ENCODE measurements around the gene FAM237B.
"Not testable (repeated sequence)": the region's sequence is repeated elsewhere in the genome, so short reads cannot be mapped to it uniquely, and the experiment has no call there.

Gene FAM237B

GRCh38 chr7:90320801-90321494, at the start of gene FAM237B:
FAM237B (minus strand) TSS chr7:90321304; CDS start chr7:90319748, 1,556 bp downstream.
- Histone ChIP-seq H3K36me3 (ENCODE audit: insufficient read depth, low read length) (no peaks in the 10 kb centered on the region), H3K79me2 (ENCODE audit: insufficient read depth, low read length) (no peaks in the 10 kb centered on the region), H3K4me1 (ENCODE audit: insufficient read depth, low read length, poor library complexity, severe bottlenecking) (no peaks in the 10 kb centered on the region), H3K9ac (ENCODE audit: low read depth, low read length, poor library complexity, severe bottlenecking) (no peak within 1 kb of the TSS), H2AFZ (ENCODE audit: low read length) (no peak within 1 kb of the TSS), H3K9me2 (replicated peaks; ENCODE audit: low read depth, low read length) (no peaks in the 10 kb centered on the region), H3K4me2 (ENCODE audit: low read depth, low read length, poor library complexity, severe bottlenecking) (no peak within 1 kb of the TSS), H4K20me1 (ENCODE audit: insufficient read depth, low read length, poor library complexity, severe bottlenecking) (no peaks in the 10 kb centered on the region), H3K9me3 (ENCODE audit: insufficient read depth, low read depth, low read length) (no peaks in the 10 kb centered on the region), H3F3A (ENCODE audit: low read depth) (no peaks in the 10 kb centered on the region), H3K4me3 (ENCODE audit: low read length, poor library complexity, severe bottlenecking) (no peak within 1 kb of the TSS), H3K27me3 (ENCODE audit: insufficient read depth, low read length, poor library complexity, severe bottlenecking) (no peaks in the 10 kb centered on the region)
- TF ChIP-seq EZH2phosphoT487 (IDR thresholded peaks at IDR 0.05; ENCODE audit: borderline replicate concordance) (no peak), CTCF (conservative IDR thresholded peaks at IDR 0.05; ENCODE audit: low read length) (no peak)

- Histone ChIP-seq H3K4me1 (ENCODE audit: insufficient read depth, low read length, poor library complexity, severe bottlenecking) (peaks cover 15% of the 10 kb centered on the region), H2AFZ (ENCODE audit: low read length) (no peak overlapping the region), H3K9me3 (ENCODE audit: insufficient read depth, low read depth, low read length) (no peaks in the 10 kb centered on the region), H3K9me2 (replicated peaks; ENCODE audit: low read depth, low read length) (no peaks in the 10 kb centered on the region), H3K9ac (ENCODE audit: low read depth, low read length, poor library complexity, severe bottlenecking) (no peak overlapping the region), H3K4me3 (ENCODE audit: low read length, poor library complexity, severe bottlenecking) (no peak overlapping the region), H3K36me3 (ENCODE audit: insufficient read depth, low read length) (peaks cover 9% of the 10 kb centered on the region; the same call in 1 of the 2 replicates), H3K27me3 (ENCODE audit: insufficient read depth, low read length, poor library complexity, severe bottlenecking) (no peaks in the 10 kb centered on the region), H3K4me2 (ENCODE audit: low read depth, low read length, poor library complexity, severe bottlenecking) (no peak overlapping the region), H4K20me1 (ENCODE audit: insufficient read depth, low read length, poor library complexity, severe bottlenecking) (peaks cover 9% of the 10 kb centered on the region), H3F3A (ENCODE audit: low read depth) (no peaks in the 10 kb centered on the region), H3K79me2 (ENCODE audit: insufficient read depth, low read length) (peaks cover 32% of the 10 kb centered on the region)
- TF ChIP-seq CTCF (conservative IDR thresholded peaks at IDR 0.05; ENCODE audit: low read length) (no peak), EZH2phosphoT487 (IDR thresholded peaks at IDR 0.05; ENCODE audit: borderline replicate concordance) (no peak)
Observed at GRCh38 chr7:90351987-90352386, 30.9 kb upstream of the FAM237B start.

GRCh38 chr7:90350032-90350431, 28.9 kb upstream of the FAM237B start:
- H3K36me3 ChIP-seq (ENCODE audit: insufficient read depth, low read length); H3F3A ChIP-seq (ENCODE audit: low read depth); H3K9ac ChIP-seq (ENCODE audit: low read depth, low read length, poor library complexity, severe bottlenecking); H4K20me1 ChIP-seq (ENCODE audit: insufficient read depth, low read length, poor library complexity, severe bottlenecking); H3K9me2 ChIP-seq (replicated peaks; ENCODE audit: low read depth, low read length); H3K27me3 ChIP-seq (ENCODE audit: insufficient read depth, low read length, poor library complexity, severe bottlenecking); H3K9me3 ChIP-seq (ENCODE audit: insufficient read depth, low read depth, low read length); H2AFZ ChIP-seq (ENCODE audit: low read length); H3K4me2 ChIP-seq (ENCODE audit: low read depth, low read length, poor library complexity, severe bottlenecking); H3K4me3 ChIP-seq (ENCODE audit: low read length, poor library complexity, severe bottlenecking): not testable (repeated sequence)
- H3K79me2 ChIP-seq (ENCODE audit: insufficient read depth, low read length) = peaks cover 36% of the 10 kb centered on the region
- H3K4me1 ChIP-seq (ENCODE audit: insufficient read depth, low read length, poor library complexity, severe bottlenecking) = peaks cover 27% of the 10 kb centered on the region

- TF ChIP-seq CTCF (conservative IDR thresholded peaks at IDR 0.05; ENCODE audit: low read length) (no peak), EZH2phosphoT487 (IDR thresholded peaks at IDR 0.05; ENCODE audit: borderline replicate concordance) (no peak)
- peak overlapping the region; percentile 79 for H3K4me2 ChIP-seq (ENCODE audit: low read depth, low read length, poor library complexity, severe bottlenecking)
- H3K9ac ChIP-seq (ENCODE audit: low read depth, low read length, poor library complexity, severe bottlenecking) = no peak overlapping the region
- H3K27me3 ChIP-seq (ENCODE audit: insufficient read depth, low read length, poor library complexity, severe bottlenecking) = no peaks in the 10 kb centered on the region
- H3K9me2 ChIP-seq (replicated peaks; ENCODE audit: low read depth, low read length) = no peaks in the 10 kb centered on the region
- H2AFZ ChIP-seq (ENCODE audit: low read length) = no peak overlapping the region
- H3K79me2 ChIP-seq (ENCODE audit: insufficient read depth, low read length) = peaks cover 36% of the 10 kb centered on the region
- H4K20me1 ChIP-seq (ENCODE audit: insufficient read depth, low read length, poor library complexity, severe bottlenecking) = peaks cover 9% of the 10 kb centered on the region
- no peaks in the 10 kb centered on the region for H3F3A ChIP-seq (ENCODE audit: low read depth)
- no peaks in the 10 kb centered on the region for H3K36me3 ChIP-seq (ENCODE audit: insufficient read depth, low read length)
- H3K4me1 ChIP-seq (ENCODE audit: insufficient read depth, low read length, poor library complexity, severe bottlenecking) = peaks cover 27% of the 10 kb centered on the region
- no peaks in the 10 kb centered on the region for H3K9me3 ChIP-seq (ENCODE audit: insufficient read depth, low read depth, low read length)
- H3K4me3 ChIP-seq (ENCODE audit: low read length, poor library complexity, severe bottlenecking) = no peak overlapping the region
Observed at GRCh38 chr7:90349305-90349704, 28.2 kb upstream of the FAM237B start.

All from Loucy (cell line).